KG1 (cell line): ENCODE measurements around the gene SALL2.
A peak's percentile ranks its signal among the peaks of the same experiment; 100 is the strongest.

Source experiments
- DNase-seq: peaks from one replicate; lab custom pipeline; 2025; lab: John Stamatoyannopoulos, UW

SALL2 gene

DNA sequence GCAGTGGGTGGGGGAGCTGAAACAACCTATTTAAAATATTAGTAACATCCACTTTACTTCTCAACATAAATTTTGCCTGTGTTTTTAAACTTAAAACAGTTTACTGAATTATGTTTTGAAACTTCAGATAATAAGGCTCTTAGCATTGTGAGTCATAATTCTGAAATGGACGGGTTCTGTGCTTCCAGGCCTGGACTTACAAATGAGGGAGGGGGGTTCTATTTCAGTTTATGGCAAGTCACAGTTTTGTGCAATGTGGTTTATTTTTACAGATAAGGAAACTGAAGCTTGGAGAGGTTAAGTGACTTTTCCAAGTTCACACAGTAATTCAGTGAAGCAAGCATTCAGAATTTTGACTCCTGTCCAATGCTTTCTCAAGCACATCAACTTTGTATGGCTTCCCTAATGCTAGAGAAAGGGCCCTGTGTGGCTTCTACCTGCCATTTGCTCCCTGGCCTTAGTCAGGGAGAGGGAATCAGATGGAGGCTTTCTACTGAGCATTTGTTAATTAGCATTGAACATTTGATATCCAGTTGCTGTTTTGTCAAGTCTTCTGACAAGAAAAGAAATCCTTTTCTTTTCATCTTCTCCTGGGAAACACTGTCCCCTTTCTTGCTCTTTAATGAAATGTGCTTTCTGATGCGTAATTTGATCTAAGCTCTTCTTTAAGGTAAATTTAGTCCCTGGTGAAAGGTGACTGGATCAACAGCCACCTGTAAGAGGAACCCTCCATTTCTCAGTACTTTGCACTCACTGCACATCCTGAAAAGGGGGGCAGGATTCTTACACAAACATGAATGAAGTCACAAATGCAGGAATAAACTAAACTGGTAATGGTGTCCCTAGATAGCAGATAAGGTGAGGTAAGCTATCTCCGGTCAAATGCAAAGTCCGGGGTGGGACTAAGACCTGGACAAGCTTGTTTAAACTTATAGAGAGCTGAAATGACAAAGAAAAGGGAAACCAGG, 2.5 kb upstream of the SALL2 start:
- DNase-seq: no peak

DNA sequence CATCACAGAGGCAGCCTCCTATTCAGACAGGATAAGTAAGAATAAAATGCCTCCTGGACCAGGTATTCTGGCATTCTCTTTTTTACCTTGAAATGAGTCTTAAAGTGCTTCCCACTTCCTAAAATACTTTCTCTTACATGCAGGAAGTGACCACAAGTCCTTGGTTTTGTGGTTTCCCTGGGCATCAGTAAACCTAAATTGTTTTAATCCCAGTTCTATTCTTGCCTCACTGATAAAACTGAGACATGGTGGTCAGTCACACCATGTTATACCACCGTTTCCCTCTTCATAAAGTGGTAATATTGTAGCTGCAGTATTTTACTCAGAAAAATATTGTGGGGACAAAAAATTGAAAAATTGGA, 1.2 kb upstream of the SALL2 start:
- DNase-seq: no peak

- no peak for DNase-seq
Observed at GRCh38 chr14:21526672-21527317, 649 bp upstream of the SALL2 start.

- no peak for DNase-seq
Observed at GRCh38 chr14:21525571-21525961, 580 bp downstream of the SALL2 start.

GRCh38 chr14:21524575-21525490, 1.3 kb downstream of the SALL2 start:
- no peak for DNase-seq

DNA sequence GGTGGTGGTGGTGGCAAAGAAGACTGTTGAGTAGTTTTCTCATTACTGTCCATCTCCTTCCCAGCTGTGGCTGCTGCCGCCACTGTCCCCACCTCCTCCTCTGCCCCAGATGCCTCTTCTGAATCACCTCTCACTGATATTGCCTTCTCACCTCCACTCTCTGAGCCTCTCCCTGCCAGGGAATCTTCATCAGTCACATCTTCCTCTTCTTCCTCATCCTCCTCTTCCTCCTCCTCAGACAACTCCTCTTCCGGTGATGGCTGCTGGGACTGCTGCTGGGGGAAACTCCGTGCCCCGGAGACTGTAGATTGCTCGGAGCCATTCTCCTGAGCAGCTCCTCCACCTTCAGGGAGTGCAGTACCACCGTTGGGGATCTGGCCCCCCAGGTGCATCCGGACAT, 2.9 kb downstream of the SALL2 start:
- DNase-seq: no peak

GRCh38 chr14:21521501-21521900, 4.6 kb downstream of the SALL2 start:
- DNase-seq: no peak

GRCh38 chr14:21520767-21521166, 5.4 kb downstream of the SALL2 start:
- no peak for DNase-seq

GRCh38 chr14:21518725-21519124, 7.4 kb downstream of the SALL2 start:
- DNase-seq: no peak

DNA sequence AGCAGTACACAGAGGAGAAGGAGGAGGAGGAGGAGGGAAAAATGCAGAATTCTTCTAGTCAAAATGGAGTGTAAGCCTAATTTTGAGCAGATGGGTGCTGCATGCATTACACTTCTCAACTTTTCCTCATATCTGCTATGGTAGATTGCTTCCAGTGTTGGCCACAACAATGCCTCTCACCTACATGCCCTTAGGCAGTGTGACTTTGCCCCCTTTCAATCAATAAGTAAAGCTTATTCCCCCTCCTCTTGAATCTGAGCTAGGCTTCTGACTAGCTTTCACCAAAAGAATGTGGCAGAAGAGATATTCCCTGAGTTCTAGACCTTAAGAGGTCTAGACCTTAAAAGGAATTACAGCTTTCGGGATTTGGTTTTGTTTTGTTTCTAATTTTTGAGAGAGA, 11.8 kb downstream of the SALL2 start:
- DNase-seq: no peak

- peak; percentile 95 for DNase-seq
Observed at GRCh38 chr14:21510735-21511657, 15.2 kb downstream of the SALL2 start, which contains the start of gene METTL3. METTL3 (minus strand) TSS chr14:21511340; CDS start chr14:21511223, 117 bp downstream.

DNA sequence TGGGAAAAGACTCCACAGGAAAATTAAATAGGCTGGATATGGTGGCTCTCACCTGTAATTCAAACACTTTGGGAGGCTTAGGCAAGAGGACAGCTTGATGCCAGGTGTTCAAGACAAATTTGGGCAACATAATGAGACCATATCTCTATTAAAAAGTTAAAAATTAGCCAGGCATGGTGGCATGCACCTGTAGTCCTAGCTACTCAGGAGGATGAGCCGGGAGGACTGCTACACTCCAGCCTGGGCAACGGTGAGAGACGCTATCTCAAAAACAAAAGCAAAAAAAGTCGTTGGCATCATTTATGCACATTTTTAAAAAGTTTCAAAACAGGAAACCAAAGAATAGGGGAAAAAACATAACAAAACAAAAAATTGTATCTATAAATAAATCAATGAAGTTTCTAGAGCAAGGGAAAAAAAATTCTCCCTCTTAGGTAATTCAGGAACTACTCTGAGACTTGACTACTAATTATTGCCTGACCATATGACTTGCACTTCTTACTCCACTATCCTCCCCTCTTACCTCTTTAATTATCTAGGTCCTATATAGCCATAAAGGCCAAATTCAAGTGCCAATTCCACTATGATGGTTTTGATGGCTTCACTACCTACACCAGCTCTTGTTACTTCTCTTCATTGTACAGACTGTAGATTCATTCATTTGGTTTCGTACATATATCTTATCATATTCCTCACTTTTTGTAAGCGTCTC, 16.6 kb downstream of the SALL2 start:
- DNase-seq: no peak

- no peak for DNase-seq
Observed at GRCh38 chr14:21506557-21506956, 19.6 kb downstream of the SALL2 start.

GRCh38 chr14:21505012-21505553, 21.1 kb downstream of the SALL2 start:
- no peak for DNase-seq

DNA sequence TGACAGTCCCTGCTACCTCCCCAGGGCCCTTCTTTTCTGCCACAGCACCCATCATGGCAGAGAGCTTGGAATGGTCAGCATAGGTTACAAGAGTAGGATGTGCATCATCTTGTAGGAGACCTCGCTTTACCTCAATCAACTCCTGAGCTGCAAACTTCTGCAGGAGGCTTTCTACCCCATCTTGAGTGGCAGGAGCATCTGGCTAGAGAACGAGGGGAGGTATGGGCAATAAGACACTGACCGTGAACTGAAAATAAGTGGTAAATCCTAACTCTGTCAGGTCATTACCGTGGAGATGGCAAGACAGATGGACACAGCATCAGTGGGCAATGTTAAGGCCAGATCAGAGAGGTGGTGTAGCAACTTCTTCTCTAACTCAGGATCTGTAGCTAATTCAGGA, 22.8 kb downstream of the SALL2 start:
- DNase-seq: no peak

- DNase-seq: no peak
Observed at GRCh38 chr14:21501568-21501967, 24.6 kb downstream of the SALL2 start.

DNA sequence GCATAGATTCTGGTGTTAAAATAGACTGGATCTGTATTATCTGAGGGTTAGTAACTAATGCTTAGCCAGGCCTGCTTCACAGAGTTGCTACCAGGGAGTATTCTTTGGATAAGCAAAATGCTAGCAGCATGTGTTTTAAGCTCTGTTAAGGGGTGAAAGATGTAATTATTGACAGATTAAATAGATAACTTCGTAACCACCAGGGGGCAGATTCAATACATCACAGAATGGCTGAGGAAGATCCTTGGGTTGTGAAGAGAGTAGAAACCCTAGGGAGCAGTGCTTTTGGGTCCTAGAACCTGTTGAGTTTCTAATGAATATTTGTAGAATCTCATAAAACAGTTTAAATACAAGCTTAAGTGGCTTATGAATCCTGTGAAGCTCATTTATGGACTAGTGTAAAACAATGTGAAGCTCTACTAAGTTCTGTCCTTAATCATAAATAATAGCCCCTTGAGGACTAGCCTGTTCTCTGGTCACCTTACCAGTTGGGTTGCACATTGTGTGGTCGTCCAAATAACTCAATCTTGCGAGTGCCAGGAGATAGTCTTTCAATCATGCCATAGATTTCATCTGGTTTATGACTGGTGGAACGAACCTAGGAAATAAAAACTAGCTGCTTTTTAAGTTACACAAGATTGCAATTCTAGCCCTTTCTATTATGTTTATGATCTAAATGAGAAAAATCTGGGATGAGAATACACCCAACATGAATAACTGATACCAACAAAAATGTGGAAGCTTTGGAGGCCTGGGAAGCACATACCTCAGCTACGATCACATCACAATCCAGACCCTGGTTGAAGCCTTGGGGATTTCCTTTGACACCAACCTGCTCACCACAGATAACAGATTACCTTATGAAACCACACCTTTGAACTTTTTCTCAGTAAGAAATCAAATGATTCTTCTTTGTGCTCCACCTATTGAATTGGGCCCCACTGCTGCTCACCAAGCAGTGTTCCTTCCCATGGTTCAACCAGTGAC, 27.3 kb downstream of the SALL2 start:
- no peak for DNase-seq

- no peak for DNase-seq
Observed at GRCh38 chr14:21496453-21496852, 29.7 kb downstream of the SALL2 start.
